Neural progenitor cell (in vitro differentiated cells): ENCODE measurements around the gene SLC12A9. TPM values are rescaled to one million over a fixed set of nuclear protein-coding genes. Genes with fewer than 3 reads are reported as not detected.
A peak's percentile ranks its signal among the peaks of the same experiment; 100 is the strongest.

ENCODE experiments used
- DNase-seq: peaks from one replicate; pipeline ENCODE4 v3.0.0-alpha.2; 2016; ENCODE audit warnings: low spot score
- H2AFZ ChIP-seq: fragments of 200-600 bp; sonication (generic); replicated peaks from 2 replicates; pipeline ENCODE4 v1.6.1; 2016; ENCODE audit warnings: antibody characterized with exemption
- H3F3A ChIP-seq: fragments of 200-600 bp; sonication (generic); 2 replicates; pipeline ENCODE4 v1.6.1; 2016; ENCODE audit warnings: antibody characterized with exemption, low read depth
- H3K27ac ChIP-seq: fragments of 200-600 bp; sonication (generic); 2 replicates; pipeline ENCODE4 v1.5.1; 2016; ENCODE audit warnings: mild to moderate bottlenecking
- H3K27me3 ChIP-seq: fragments of 200-600 bp; sonication (generic); 2 replicates; pipeline ENCODE4 v1.6.1; 2016; ENCODE audit warnings: mild to moderate bottlenecking, moderate library complexity
- H3K36me3 ChIP-seq: fragments of 200-600 bp; sonication (generic); 2 replicates; pipeline ENCODE4 v1.5.1; 2016
- H3K4me1 ChIP-seq: fragments of 200-600 bp; sonication (generic); 2 replicates; pipeline ENCODE4 v1.6.1; 2016; ENCODE audit warnings: mixed run types
- H3K4me2 ChIP-seq: fragments of 200-600 bp; sonication (generic); 2 replicates; pipeline ENCODE4 v1.6.1; 2016
- H3K4me3 ChIP-seq: fragments of 200-600 bp; sonication (generic); 2 replicates; pipeline ENCODE4 v1.5.1; 2016
- H3K79me2 ChIP-seq: fragments of 200-600 bp; sonication (generic); 2 replicates; pipeline ENCODE4 v1.6.1; 2016; ENCODE audit warnings: low read depth
- H3K9ac ChIP-seq: fragments of 200-600 bp; sonication (generic); 2 replicates; pipeline ENCODE4 v1.6.1; 2016
- H3K9me3 ChIP-seq: fragments of 200-600 bp; sonication (generic); 2 replicates; pipeline ENCODE4 v1.5.1; 2016; ENCODE audit warnings: low read depth
- H4K20me1 ChIP-seq: fragments of 200-600 bp; sonication (generic); 2 replicates; pipeline ENCODE4 v1.6.1; 2016; ENCODE audit warnings: low read depth
- H3K27ac Mint-ChIP-seq: 3 replicates; pipeline ENCODE4 v1.8.0; 2021; ENCODE audit warnings: mixed read lengths
- H3K27me3 Mint-ChIP-seq: 2 replicates; pipeline ENCODE4 v1.8.0; 2022; ENCODE audit warnings: low read depth, mild to moderate bottlenecking, inconsistent platforms, moderate library complexity, mixed read lengths; ENCODE audit not compliant: insufficient read depth
- H3K36me3 Mint-ChIP-seq: 3 replicates; pipeline ENCODE4 v1.8.0; 2021; ENCODE audit warnings: mixed read lengths
- H3K4me1 Mint-ChIP-seq: 3 replicates; pipeline ENCODE4 v1.8.0; 2021; ENCODE audit warnings: mixed read lengths
- H3K4me3 Mint-ChIP-seq: 3 replicates; pipeline ENCODE4 v1.8.0; 2021; ENCODE audit warnings: mild to moderate bottlenecking, moderate library complexity, mixed read lengths
- H3K9me3 Mint-ChIP-seq: 3 replicates; pipeline ENCODE4 v1.8.0; 2020; ENCODE audit warnings: mixed read lengths
- CTCF ChIP-seq: fragments of 200-600 bp; sonication (generic); IDR thresholded peaks from 2 replicates; pipeline ENCODE4 v1.5.1; 2017; ENCODE audit warnings: antibody characterized with exemption, mild to moderate bottlenecking
- EZH2 ChIP-seq: fragments of 200-600 bp; sonication (generic); IDR thresholded peaks from 2 replicates; pipeline ENCODE4 v1.6.1; 2017; ENCODE audit warnings: antibody characterized with exemption, mild to moderate bottlenecking, moderate library complexity
- EZH2phosphoT487 ChIP-seq: fragments of 200-600 bp; sonication (generic); IDR thresholded peaks from 2 replicates; pipeline ENCODE4 v1.6.1; 2017; ENCODE audit warnings: antibody characterized with exemption
- total RNA-seq: library from RNA; depleted of rRNA; stranded (reverse); fragments of >200 nt; gene quantifications from 2 replicates; pipeline ENCODE4 v1.2.3, GENCODE V29; 2015; ENCODE audit warnings: low replicate concordance

Gene SLC12A9
- total RNA-seq, 1 donor from 2014 or later: 3.5 TPM

- TF ChIP-seq CTCF (no peak), EZH2 (no peak), EZH2phosphoT487 (no peak)
- no peak overlapping the region for H2AFZ ChIP-seq
- no peaks in the 10 kb centered on the region for H3K9me3 ChIP-seq
- H3K27me3 Mint-ChIP-seq: peaks cover 20% of the 10 kb centered on the region
- DNase-seq: no peak
- no peak overlapping the region for H3K9ac ChIP-seq
- H3K4me1 Mint-ChIP-seq: peaks cover 35% of the 10 kb centered on the region
- H3K4me3 ChIP-seq: no peak overlapping the region
- H4K20me1 ChIP-seq: peaks cover 20% of the 10 kb centered on the region
- no peak overlapping the region for H3K4me2 ChIP-seq
- peaks cover 18% of the 10 kb centered on the region for H3K4me1 ChIP-seq
- H3K27ac Mint-ChIP-seq: no peak overlapping the region
- no peak overlapping the region for H3K27ac ChIP-seq
- H3F3A ChIP-seq: peaks cover 38% of the 10 kb centered on the region
- H3K9me3 Mint-ChIP-seq: no peaks in the 10 kb centered on the region
- H3K27me3 ChIP-seq: peaks cover 29% of the 10 kb centered on the region
- peaks cover 7% of the 10 kb centered on the region for H3K36me3 Mint-ChIP-seq
- H3K4me3 Mint-ChIP-seq: peak overlapping the region; percentile 20
- H3K79me2 ChIP-seq: peaks cover 11% of the 10 kb centered on the region
- no peaks in the 10 kb centered on the region for H3K36me3 ChIP-seq
Measured at GRCh38 chr7:100892364-100893317, 40.1 kb downstream of the SLC12A9 start.

GRCh38 chr7:100893318-100893895 lies 40.9 kb downstream of the SLC12A9 start:
- Histone ChIP-seq H3K27ac (no peak overlapping the region), H3K27me3 (peaks cover 34% of the 10 kb centered on the region), H3K9ac (no peak overlapping the region), H2AFZ (no peak overlapping the region), H3K4me1 (peaks cover 17% of the 10 kb centered on the region), H3K4me3 (no peak overlapping the region), H3K79me2 (peaks cover 8% of the 10 kb centered on the region), H4K20me1 (peaks cover 12% of the 10 kb centered on the region), H3K9me3 (no peaks in the 10 kb centered on the region), H3K36me3 (no peaks in the 10 kb centered on the region), H3K4me2 (no peak overlapping the region), H3F3A (peaks cover 34% of the 10 kb centered on the region)
- no peak for DNase-seq
- peak overlapping the region; percentile 1 for H3K4me3 Mint-ChIP-seq
- peaks cover 26% of the 10 kb centered on the region for H3K27me3 Mint-ChIP-seq
- no peak overlapping the region for H3K27ac Mint-ChIP-seq
- peaks cover 31% of the 10 kb centered on the region for H3K4me1 Mint-ChIP-seq
- TF ChIP-seq EZH2: no peak
- no peak for TF ChIP-seq CTCF
- no peak for TF ChIP-seq EZH2phosphoT487
- H3K36me3 Mint-ChIP-seq: peaks cover 2% of the 10 kb centered on the region
- no peaks in the 10 kb centered on the region for H3K9me3 Mint-ChIP-seq

- H3K27ac ChIP-seq: no peak overlapping the region
- H3K27ac Mint-ChIP-seq: peak overlapping the region; percentile 90
- H3K4me3 ChIP-seq: peak overlapping the region; percentile 51
- H3K9me3 ChIP-seq: no peaks in the 10 kb centered on the region
- no peak for TF ChIP-seq CTCF
- TF ChIP-seq EZH2phosphoT487: no peak
- no peak for TF ChIP-seq EZH2
- no peak overlapping the region for H2AFZ ChIP-seq
- peak overlapping the region; percentile 86 for H3K4me2 ChIP-seq
- H3K36me3 Mint-ChIP-seq: no peaks in the 10 kb centered on the region
- peaks cover 29% of the 10 kb centered on the region for H3K27me3 Mint-ChIP-seq
- H3K27me3 ChIP-seq: peaks cover 34% of the 10 kb centered on the region
- H3K4me1 ChIP-seq: peaks cover 10% of the 10 kb centered on the region
- no peaks in the 10 kb centered on the region for H3K9me3 Mint-ChIP-seq
- peak; percentile 51 for DNase-seq
- no peaks in the 10 kb centered on the region for H3K36me3 ChIP-seq
- peaks cover 5% of the 10 kb centered on the region for H4K20me1 ChIP-seq
- H3K9ac ChIP-seq: no peak overlapping the region
- H3K4me3 Mint-ChIP-seq: peak overlapping the region; percentile 69
- peaks cover under 1% of the 10 kb centered on the region for H3K79me2 ChIP-seq
- H3F3A ChIP-seq: peaks cover 27% of the 10 kb centered on the region
- peaks cover 27% of the 10 kb centered on the region for H3K4me1 Mint-ChIP-seq
Measured at GRCh38 chr7:100893910-100894721, 41.6 kb downstream of the SLC12A9 start.
